Vagina (tissue), 2 donors: ENCODE measurements around the gene TMEM178B.

Experiments used
- CTCF ChIP-seq, 3 experiments: fragments of 450-650 bp in 2 of 3; fragments of 200-600 bp in 1 of 3; sonication (generic) in 1 of 3; IDR thresholded peaks; one replicate each; pipeline ENCODE4 v1.5.1; 2017 to 2019; ENCODE audit warnings: antibody characterized with exemption in 3 of 3, mild to moderate bottlenecking in 2 of 3, moderate library complexity in 2 of 3
- POLR2A ChIP-seq, 2 donors: fragments of 450-650 bp; IDR thresholded peaks; one replicate each; pipeline ENCODE4 v1.6.1; 2017; ENCODE audit warnings: antibody characterized with exemption in 2 of 2, mild to moderate bottlenecking in 2 of 2, moderate library complexity in 2 of 2
- POLR2AphosphoS5 ChIP-seq, 2 donors: sonication (generic); formaldehyde crosslinking; IDR thresholded peaks; one replicate each; pipeline ENCODE4 v1.9.0; 2017; ENCODE audit warnings: antibody characterized with exemption in 2 of 2, mild to moderate bottlenecking in 2 of 2, low read depth in 1 of 2; ENCODE audit not compliant: insufficient read depth in 1 of 2

DNA sequence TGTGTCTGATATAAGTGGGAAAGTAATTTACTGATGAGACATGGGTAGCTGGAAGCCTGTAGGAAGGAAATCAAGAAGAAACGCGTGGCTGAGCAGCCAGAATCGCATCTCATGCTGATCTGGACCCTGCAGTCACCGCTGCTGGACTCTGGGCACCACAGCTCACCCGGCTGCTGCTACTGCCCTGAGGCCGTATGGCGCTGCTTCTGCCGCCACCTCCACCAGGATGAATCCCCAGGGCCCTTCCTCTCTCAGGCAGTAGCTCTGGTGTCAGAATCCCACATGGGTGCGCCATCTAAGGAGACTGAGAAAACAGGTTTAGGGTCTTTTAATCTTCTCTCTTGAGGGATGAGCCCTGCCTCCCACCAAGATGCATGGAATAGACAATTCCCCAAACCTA lies 407.1 kb downstream of the TMEM178B start:
- TF ChIP-seq CTCF (IDR thresholded peaks at IDR 0.05) (no peak), POLR2A (IDR thresholded peaks at IDR 0.05) (no peak), POLR2AphosphoS5 (IDR thresholded peaks at IDR 0.05; ENCODE audit: insufficient read depth in 1 of 2, low read depth in 1 of 2) (no peak)
